IPS DF 4.7 (cell line): ENCODE results near the gene SNN.

Experiments used
- DNase-seq: peaks from one replicate; pipeline ENCODE4 v3.0.0-alpha.2; 2013; ENCODE audit warnings: low spot score; ENCODE audit errors: extremely low read depth

SNN gene

DNA sequence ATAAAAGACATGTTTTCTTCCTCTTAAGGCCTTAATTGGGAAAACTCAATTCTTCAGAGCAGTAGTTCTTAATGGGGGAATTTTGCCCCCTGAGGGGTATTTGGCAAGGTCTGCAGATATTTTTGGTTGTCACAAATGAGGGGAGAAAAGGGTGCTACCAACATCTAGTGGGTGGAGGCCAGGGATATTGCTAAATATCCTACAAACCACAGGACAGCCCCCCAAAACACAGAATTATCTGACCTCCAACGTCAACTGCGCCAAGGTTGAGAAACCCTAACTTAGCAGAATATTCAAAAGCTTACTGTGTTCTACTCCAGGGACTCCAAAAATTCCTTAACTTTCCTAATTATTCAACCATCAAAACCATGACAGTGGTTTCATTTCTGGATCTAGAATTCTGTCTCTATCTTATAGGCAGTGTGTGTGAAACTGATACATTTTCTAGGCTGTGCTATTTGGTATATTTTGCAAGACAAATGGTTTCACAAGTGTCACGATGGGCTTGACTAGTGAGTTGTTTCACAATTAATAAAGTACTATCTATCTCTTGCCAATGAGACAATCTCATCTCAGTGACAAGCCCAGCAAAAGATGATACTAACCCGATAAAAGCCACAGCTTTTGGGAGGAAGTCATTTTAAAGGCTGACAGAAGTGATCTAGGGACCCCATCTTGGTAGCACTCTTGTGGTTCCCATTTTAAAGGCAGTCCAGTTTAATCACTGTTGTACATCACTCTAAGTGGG, 59.7 kb downstream of the SNN start:
- no peak for DNase-seq
